T-helper 22 cell (primary cell): ENCODE results near the gene MAP3K14.

ENCODE experiments used
- DNase-seq: peaks from one replicate; pipeline ENCODE4 v3.0.0-alpha.2; 2020; ENCODE audit warnings: low read depth

MAP3K14 gene

GRCh38 chr17:45338996-45339535 is 22.2 kb upstream of the MAP3K14 start:
- no peak for DNase-seq

GRCh38 chr17:45338023-45338781 is 21.4 kb upstream of the MAP3K14 start:
- no peak for DNase-seq

GRCh38 chr17:45336390-45337182 is 19.8 kb upstream of the MAP3K14 start:
- no peak for DNase-seq

GRCh38 chr17:45335721-45336120 is 18.9 kb upstream of the MAP3K14 start:
- no peak for DNase-seq

GRCh38 chr17:45334701-45335677 is 18.2 kb upstream of the MAP3K14 start:
- no peak for DNase-seq

- no peak for DNase-seq
These were observed 17.4 kb upstream of the MAP3K14 start for GRCh38 chr17:45334231-45334630.

GRCh38 chr17:45333702-45334092 is 16.9 kb upstream of the MAP3K14 start:
- DNase-seq, result no peak

- DNase-seq, result no peak
These were observed 16.3 kb upstream of the MAP3K14 start for GRCh38 chr17:45332989-45333701.

- DNase-seq, result no peak
These were observed 15.7 kb upstream of the MAP3K14 start for GRCh38 chr17:45332505-45332904.

GRCh38 chr17:45326626-45327025 is 9.8 kb upstream of the MAP3K14 start:
- no peak for DNase-seq

- no peak for DNase-seq
These were observed 9.0 kb upstream of the MAP3K14 start for GRCh38 chr17:45325810-45326209.

- DNase-seq, result no peak
These were observed 7.5 kb upstream of the MAP3K14 start for GRCh38 chr17:45324336-45324735.

GRCh38 chr17:45322168-45322567 is 5.3 kb upstream of the MAP3K14 start:
- no peak for DNase-seq

- no peak for DNase-seq
These were observed 4.2 kb upstream of the MAP3K14 start for GRCh38 chr17:45320931-45321461.

- DNase-seq, result no peak
These were observed 3.6 kb upstream of the MAP3K14 start for GRCh38 chr17:45320349-45320930.

- no peak for DNase-seq
These were observed 2.5 kb upstream of the MAP3K14 start for GRCh38 chr17:45319239-45319703.

- no peak for DNase-seq
These were observed 1.9 kb upstream of the MAP3K14 start for GRCh38 chr17:45318561-45319230.

GRCh38 chr17:45317111-45317928 is 500 bp upstream of the MAP3K14 start:
- DNase-seq, result peak; percentile 100
